ENCODE measurements around the gene NOVA1.

- TF ChIP-seq POLR2A (IDR thresholded peaks at IDR 0.05; ENCODE audit: low read depth) (no peak), CTCF (IDR thresholded peaks at IDR 0.05) (no peak)
Measured at GRCh38 chr14:26404927-26405326, 192.9 kb downstream of the NOVA1 start.
